ENCODE data around the gene C9orf72.

GRCh38 chr9:27505744-27506161 is 67.5 kb downstream of the C9orf72 start:
- no peak for TF ChIP-seq MAX (IDR thresholded peaks at IDR 0.05)
- TF ChIP-seq ZNF274 (IDR thresholded peaks at IDR 0.05; ENCODE audit: borderline replicate concordance, extremely low read depth, low read length) = no peak
